PFSK-1 (cell line): ENCODE results near the gene SLC12A8.

Experiments
- POLR2AphosphoS5 ChIP-seq: IDR thresholded peaks from 2 replicates; pipeline ENCODE4 v1.6.1; 2012; ENCODE audit warnings: low read depth, mild to moderate bottlenecking, control low read depth, low read length, moderate library complexity
- SIN3A ChIP-seq: IDR thresholded peaks from 2 replicates; pipeline ENCODE4 v1.6.1; 2012; ENCODE audit warnings: mild to moderate bottlenecking, low read length, moderate library complexity, borderline replicate concordance; ENCODE audit not compliant: insufficient read depth
- TAF1 ChIP-seq: IDR thresholded peaks from 2 replicates; pipeline ENCODE4 v1.6.1; 2012; ENCODE audit warnings: low read length, control low read depth, borderline replicate concordance; ENCODE audit not compliant: insufficient read depth

GRCh38 chr3:125165189-125165947, 47.2 kb downstream of the SLC12A8 start:
- no peak for TF ChIP-seq TAF1
- no peak for TF ChIP-seq POLR2AphosphoS5
- TF ChIP-seq SIN3A, result no peak
